Measurements from ENCODE around the gene TNFSF11. TPM values are rescaled to one million over a fixed set of nuclear protein-coding genes. Genes with fewer than 3 reads are reported as not detected.

Gene TNFSF11
- not detected in 2 replicates for polyA plus RNA-seq

GRCh38 chr13:42574011-42574410 lies at the start of gene TNFSF11:
TSS of gene TNFSF11 (plus strand) at chr13:42574152. CDS start at chr13:42574304, 152 bp downstream.

Other genes with a start within 250 kb of the TNFSF11 start
- gene FAM216B, start 207.4 kb downstream of the TNFSF11 start, polyA plus RNA-seq = not detected in 2 replicates

All from Purkinje cell (primary cell).